HepG2 (cell line): ENCODE data around the gene RNU2-63P. TPM values are rescaled to one million over a fixed set of nuclear protein-coding genes. Genes with fewer than 3 reads are reported as not detected.

Experiments
- BHLHE40 ChIP-seq: IDR thresholded peaks from 2 replicates; pipeline ENCODE4 v1.6.1; 2011; ENCODE audit warnings: low read length, improper control_type of control experiment
- CHD2 ChIP-seq: IDR thresholded peaks from 2 replicates; pipeline ENCODE4 v1.6.1; 2011; ENCODE audit warnings: low read depth, low read length, improper control_type of control experiment
- ERF ChIP-seq: IDR thresholded peaks from 2 replicates; pipeline ENCODE4 v1.6.1; 2018; ENCODE audit warnings: missing biosample characterization, missing genetic modification reagents
- GFI1 ChIP-seq: sonication (generic); formaldehyde crosslinking; IDR thresholded peaks from 2 replicates; pipeline ENCODE4 v1.5.0; 2020; ENCODE audit warnings: missing genetic modification reagents, mild to moderate bottlenecking, borderline replicate concordance
- GTF3A ChIP-seq: sonication (generic); formaldehyde crosslinking; conservative IDR thresholded peaks from 2 replicates; pipeline ENCODE4 v1.4.0; 2020; ENCODE audit warnings: mild to moderate bottlenecking, missing genetic modification reagents
- HNF4A ChIP-seq: sonication (generic); formaldehyde crosslinking; IDR thresholded peaks from 2 replicates; pipeline ENCODE4 v1.4.0; 2020; ENCODE audit warnings: missing genetic modification reagents
- HOXA5 ChIP-seq: sonication (generic); formaldehyde crosslinking; IDR thresholded peaks from 2 replicates; pipeline ENCODE4 v1.4.0; 2020; ENCODE audit warnings: missing genetic modification reagents
- KLF9 ChIP-seq: IDR thresholded peaks from 2 replicates; pipeline ENCODE4 v1.6.1; 2016; ENCODE audit warnings: low read depth
- NCOA2 ChIP-seq: sonication (generic); formaldehyde crosslinking; IDR thresholded peaks from 2 replicates; pipeline ENCODE4 v1.8.0; 2022; ENCODE audit warnings: inconsistent platforms
- NFATC3 ChIP-seq: sonication (generic); formaldehyde crosslinking; IDR thresholded peaks from 2 replicates; pipeline ENCODE4 v1.5.1; 2020; ENCODE audit warnings: mild to moderate bottlenecking, missing genetic modification reagents
- RAD51 ChIP-seq: fragments of 450-650 bp; IDR thresholded peaks from 2 replicates; pipeline ENCODE4 v1.6.1; 2016; ENCODE audit warnings: borderline replicate concordance
- RFX1 ChIP-seq: fragments of 450-650 bp; IDR thresholded peaks from 2 replicates; pipeline ENCODE4 v1.6.1; 2017
- RORA ChIP-seq: sonication (generic); formaldehyde crosslinking; IDR thresholded peaks from 2 replicates; pipeline ENCODE4 v1.5.0; 2020; ENCODE audit warnings: mild to moderate bottlenecking, missing genetic modification reagents, moderate library complexity
- SRF ChIP-seq: IDR thresholded peaks from 2 replicates; pipeline ENCODE4 v1.6.1; 2011; ENCODE audit warnings: mild to moderate bottlenecking, low read depth, low read length, moderate library complexity
- STAT5B ChIP-seq: sonication (generic); formaldehyde crosslinking; IDR thresholded peaks from 2 replicates; pipeline ENCODE4 v1.4.0; 2020; ENCODE audit warnings: missing genetic modification reagents
- SUZ12 ChIP-seq: fragments of 150-350 bp; IDR thresholded peaks from 2 replicates; pipeline ENCODE4 v1.6.1; 2014; ENCODE audit warnings: low read depth, low read length
- THYN1 ChIP-seq: sonication (generic); formaldehyde crosslinking; IDR thresholded peaks from 2 replicates; pipeline ENCODE4 v1.8.1; 2023; ENCODE audit warnings: low read depth, mild to moderate bottlenecking, moderate library complexity, missing genetic modification reagents, borderline replicate concordance
- ZMYM3 ChIP-seq: sonication (generic); formaldehyde crosslinking; IDR thresholded peaks from 2 replicates; pipeline ENCODE4 v1.5.1; 2020; ENCODE audit warnings: mild to moderate bottlenecking, missing genetic modification reagents
- ZNF121 ChIP-seq: sonication (generic); formaldehyde crosslinking; IDR thresholded peaks from 2 replicates; pipeline ENCODE4 v1.5.0; 2020; ENCODE audit warnings: mild to moderate bottlenecking, missing genetic modification reagents
- ZNF296 ChIP-seq: sonication (generic); formaldehyde crosslinking; conservative IDR thresholded peaks from 2 replicates; pipeline ENCODE4 v1.5.0; 2020; ENCODE audit warnings: mild to moderate bottlenecking, missing genetic modification reagents
- ZNF383 ChIP-seq: sonication (generic); formaldehyde crosslinking; IDR thresholded peaks from 2 replicates; pipeline ENCODE4 v1.4.0; 2020; ENCODE audit warnings: missing genetic modification reagents, mild to moderate bottlenecking, borderline replicate concordance
- ZNF530 ChIP-seq: sonication (generic); formaldehyde crosslinking; IDR thresholded peaks from 2 replicates; pipeline ENCODE4 v1.5.0; 2020; ENCODE audit warnings: low read depth, mild to moderate bottlenecking, missing genetic modification reagents
- ZNF629 ChIP-seq: sonication (generic); formaldehyde crosslinking; conservative IDR thresholded peaks from 2 replicates; pipeline ENCODE4 v1.5.0; 2020; ENCODE audit warnings: missing genetic modification reagents
- ZNF766 ChIP-seq: sonication (generic); formaldehyde crosslinking; IDR thresholded peaks from 2 replicates; pipeline ENCODE4 v1.5.0; 2020; ENCODE audit warnings: missing genetic modification reagents, borderline replicate concordance
- polyA plus RNA-seq, 8 experiments: library from polyadenylated mRNA; depleted of rRNA in 3 of 8; stranded (reverse) in 7 of 8; unstranded in 1 of 8; fragments of >200 nt; fragmentation: Illumina TruSeq in 4 of 8; extraction: Trizol in 4 of 8; gene quantifications; 2 replicates each; pipeline versions ENCODE4 v1.2.1 to v1.2.3, GENCODE V29; 2011 to 2016; ENCODE audit warnings: low read depth in 4 of 8, missing spikeins in 1 of 8, mixed read lengths in 1 of 8; ENCODE audit not compliant: insufficient read depth in 1 of 8
- total RNA-seq, 5 experiments: library from RNA; depleted of rRNA; stranded (reverse); fragments of >200 nt; fragmentation: Illumina TruSeq; extraction: Trizol; gene quantifications; 2 replicates each; pipeline ENCODE4 v1.2.3, GENCODE V29; 2016; ENCODE audit warnings: low read depth in 1 of 5
- TF ChIP-seq, protein P1 (sequence below): sonication (generic); formaldehyde crosslinking; IDR thresholded peaks from 2 replicates; pipeline ENCODE4 v1.5.0; 2020; ENCODE audit warnings: missing genetic modification reagents
- TF ChIP-seq, protein P2 (sequence below): sonication (generic); formaldehyde crosslinking; IDR thresholded peaks from 2 replicates; pipeline ENCODE4 v1.5.1; 2020; ENCODE audit warnings: mild to moderate bottlenecking, moderate library complexity, missing genetic modification reagents

RNU2-63P gene
- total and polyA plus RNA-seq, 2 of the 13 experiments (the other 11 are each of a cell fraction or from before 2014, with no cell fraction given), result 6.8 TPM; not detected in 1

DNA sequence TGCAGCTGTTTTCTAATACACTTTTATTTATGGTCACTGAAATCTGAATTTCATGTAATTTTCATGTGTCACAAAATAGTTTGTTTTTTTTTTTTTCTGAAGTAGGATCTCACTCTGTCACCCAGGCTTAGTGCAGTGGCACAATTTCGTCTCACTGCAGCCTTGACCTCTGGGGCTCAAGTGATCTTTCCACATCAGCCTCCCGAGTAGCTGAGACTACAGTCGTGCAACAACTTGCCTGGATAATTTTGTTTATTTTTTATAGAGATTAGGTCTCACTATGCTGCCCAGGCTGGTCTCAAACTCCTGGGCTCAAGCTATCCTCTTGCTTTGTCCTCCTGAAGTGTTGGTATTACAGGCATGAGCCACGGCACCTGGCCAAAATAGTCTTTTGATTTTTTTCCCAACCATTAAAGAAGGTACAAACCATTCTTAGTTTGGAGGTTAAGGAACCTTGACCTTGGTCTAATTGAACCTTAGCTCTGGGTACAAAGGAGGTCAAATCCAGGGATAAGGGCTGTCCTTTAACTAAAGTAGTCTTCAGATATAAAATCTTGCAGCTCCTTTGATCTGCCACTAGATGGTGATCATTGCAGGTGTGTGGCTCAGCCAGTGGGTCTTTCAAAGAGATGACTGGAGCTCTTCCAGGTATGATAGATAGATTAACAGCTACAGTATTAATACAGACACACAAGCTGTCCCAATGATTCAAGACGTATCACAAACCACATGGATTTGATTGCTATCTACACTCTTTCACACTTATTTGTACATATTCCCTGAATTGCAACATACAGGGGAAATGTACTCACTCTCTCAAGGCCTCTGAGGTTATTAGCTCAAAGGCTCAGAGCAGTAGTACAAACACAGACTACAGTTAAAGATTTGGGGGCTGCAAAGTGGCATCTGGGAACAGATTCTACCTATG is 43.9 kb upstream of the RNU2-63P start (continued):
- TF ChIP-seq ZNF383 (no peak), GFI1 (CRISPR knock-in tag) (0 out of 2 replicates have a peak, but pooled peaks have one; percentile 61), ERF (no peak; the same call in 1 of the 2 replicates), BHLHE40 (no peak), HOXA5 (CRISPR knock-in tag) (0 out of 2 replicates have a peak, but pooled peaks have one; percentile 64), ZNF530 (CRISPR knock-in tag) (no peak), ZNF629 (CRISPR knock-in tag) (no peak), ZMYM3 (0 out of 2 replicates have a peak, but pooled peaks have one; percentile 6), KLF9 (CRISPR knock-in tag) (no peak), RORA (CRISPR knock-in tag) (no peak), ZNF296 (CRISPR knock-in tag) (no peak), ZNF766 (CRISPR knock-in tag) (no peak), GTF3A (CRISPR knock-in tag) (no peak), RFX1 (no peak), ZNF121 (peak; percentile 45), NFATC3 (CRISPR knock-in tag) (no peak), CHD2 (no peak), SRF (no peak), NCOA2 (CRISPR knock-in tag) (peak; percentile 44; the same call in 1 of the 2 replicates), STAT5B (no peak), SUZ12 (no peak), THYN1 (CRISPR knock-in tag) (no peak), HNF4A (CRISPR knock-in tag) (peak; percentile 36; the same call in 1 of the 2 replicates), RAD51 (no peak)
- TF ChIP-seq, protein P1, sequence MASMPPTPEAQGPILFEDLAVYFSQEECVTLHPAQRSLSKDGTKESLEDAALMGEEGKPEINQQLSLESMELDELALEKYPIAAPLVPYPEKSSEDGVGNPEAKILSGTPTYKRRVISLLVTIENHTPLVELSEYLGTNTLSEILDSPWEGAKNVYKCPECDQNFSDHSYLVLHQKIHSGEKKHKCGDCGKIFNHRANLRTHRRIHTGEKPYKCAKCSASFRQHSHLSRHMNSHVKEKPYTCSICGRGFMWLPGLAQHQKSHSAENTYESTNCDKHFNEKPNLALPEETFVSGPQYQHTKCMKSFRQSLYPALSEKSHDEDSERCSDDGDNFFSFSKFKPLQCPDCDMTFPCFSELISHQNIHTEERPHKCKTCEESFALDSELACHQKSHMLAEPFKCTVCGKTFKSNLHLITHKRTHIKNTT (CRISPR knock-in tag), result no peak
- TF ChIP-seq, protein P2, sequence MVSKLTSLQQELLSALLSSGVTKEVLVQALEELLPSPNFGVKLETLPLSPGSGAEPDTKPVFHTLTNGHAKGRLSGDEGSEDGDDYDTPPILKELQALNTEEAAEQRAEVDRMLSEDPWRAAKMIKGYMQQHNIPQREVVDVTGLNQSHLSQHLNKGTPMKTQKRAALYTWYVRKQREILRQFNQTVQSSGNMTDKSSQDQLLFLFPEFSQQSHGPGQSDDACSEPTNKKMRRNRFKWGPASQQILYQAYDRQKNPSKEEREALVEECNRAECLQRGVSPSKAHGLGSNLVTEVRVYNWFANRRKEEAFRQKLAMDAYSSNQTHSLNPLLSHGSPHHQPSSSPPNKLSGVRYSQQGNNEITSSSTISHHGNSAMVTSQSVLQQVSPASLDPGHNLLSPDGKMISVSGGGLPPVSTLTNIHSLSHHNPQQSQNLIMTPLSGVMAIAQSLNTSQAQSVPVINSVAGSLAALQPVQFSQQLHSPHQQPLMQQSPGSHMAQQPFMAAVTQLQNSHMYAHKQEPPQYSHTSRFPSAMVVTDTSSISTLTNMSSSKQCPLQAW (CRISPR knock-in tag), result 0 out of 2 replicates have a peak, but pooled peaks have one; percentile 27
